Activated T-cell treated with anti-CD3 and anti-CD28 coated beads for 24 hours (primary cell): Measurements from ENCODE around the gene MOB2.

Source experiments
- DNase-seq: peaks from one replicate; pipeline ENCODE4 v3.0.0-alpha.2; 2020; ENCODE audit warnings: low read depth

Gene MOB2

DNA sequence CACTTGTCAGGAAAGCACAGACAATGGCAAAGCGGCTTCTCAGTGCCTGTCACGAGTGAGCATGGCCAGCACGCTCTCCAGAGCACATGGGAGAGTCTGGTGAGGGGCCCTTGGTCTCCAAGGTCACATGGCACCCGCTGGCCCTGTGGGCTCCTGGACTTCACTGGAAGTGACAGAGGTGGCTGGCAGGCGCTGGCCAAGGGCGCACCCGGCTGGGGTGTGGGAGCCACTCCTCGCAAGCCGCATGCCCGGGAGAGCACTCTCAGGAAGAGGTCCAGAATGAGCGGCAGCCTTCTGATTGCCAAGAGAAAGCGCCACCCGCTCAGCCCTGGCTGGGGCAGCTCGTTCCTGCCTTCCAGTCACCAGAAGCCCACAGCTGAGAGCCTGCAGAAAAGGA is 17.1 kb upstream of the MOB2 start:
- DNase-seq: no peak

DNA sequence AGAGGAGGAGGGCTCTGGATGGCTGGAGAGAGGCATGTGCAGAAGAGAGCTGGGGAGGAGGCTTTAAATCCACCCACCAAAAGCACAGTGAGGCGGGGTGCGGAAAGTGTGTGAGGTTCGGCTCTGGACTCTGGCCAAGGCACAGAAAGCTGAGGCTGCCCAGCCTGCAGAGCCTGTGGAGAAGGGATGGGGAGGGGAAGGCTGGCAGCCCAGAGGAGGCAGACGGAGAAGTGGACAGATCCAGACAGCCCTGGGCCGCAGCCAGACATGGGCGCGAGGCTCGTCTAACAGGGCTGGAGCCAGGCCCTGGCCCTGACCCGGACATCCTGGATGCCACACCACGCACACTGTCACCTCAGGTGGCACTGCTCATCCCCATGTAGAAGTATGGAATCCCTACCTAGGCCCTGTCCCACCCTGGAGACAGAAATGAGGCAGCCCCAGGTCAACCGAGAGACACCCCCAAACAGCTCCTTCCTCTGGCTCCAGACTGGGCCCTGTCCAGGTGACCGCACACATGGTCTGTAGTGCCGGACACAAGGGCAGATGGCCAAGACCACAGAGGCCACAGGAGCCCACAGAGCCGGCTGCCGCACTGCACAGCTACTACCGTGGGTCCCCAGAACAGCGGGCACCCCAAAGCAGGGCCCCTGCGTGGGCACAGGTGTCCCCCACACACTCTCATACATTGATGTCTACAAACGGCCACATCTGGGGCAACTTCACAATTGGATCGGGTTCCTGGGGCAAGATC is 16.6 kb upstream of the MOB2 start:
- DNase-seq: no peak

DNA sequence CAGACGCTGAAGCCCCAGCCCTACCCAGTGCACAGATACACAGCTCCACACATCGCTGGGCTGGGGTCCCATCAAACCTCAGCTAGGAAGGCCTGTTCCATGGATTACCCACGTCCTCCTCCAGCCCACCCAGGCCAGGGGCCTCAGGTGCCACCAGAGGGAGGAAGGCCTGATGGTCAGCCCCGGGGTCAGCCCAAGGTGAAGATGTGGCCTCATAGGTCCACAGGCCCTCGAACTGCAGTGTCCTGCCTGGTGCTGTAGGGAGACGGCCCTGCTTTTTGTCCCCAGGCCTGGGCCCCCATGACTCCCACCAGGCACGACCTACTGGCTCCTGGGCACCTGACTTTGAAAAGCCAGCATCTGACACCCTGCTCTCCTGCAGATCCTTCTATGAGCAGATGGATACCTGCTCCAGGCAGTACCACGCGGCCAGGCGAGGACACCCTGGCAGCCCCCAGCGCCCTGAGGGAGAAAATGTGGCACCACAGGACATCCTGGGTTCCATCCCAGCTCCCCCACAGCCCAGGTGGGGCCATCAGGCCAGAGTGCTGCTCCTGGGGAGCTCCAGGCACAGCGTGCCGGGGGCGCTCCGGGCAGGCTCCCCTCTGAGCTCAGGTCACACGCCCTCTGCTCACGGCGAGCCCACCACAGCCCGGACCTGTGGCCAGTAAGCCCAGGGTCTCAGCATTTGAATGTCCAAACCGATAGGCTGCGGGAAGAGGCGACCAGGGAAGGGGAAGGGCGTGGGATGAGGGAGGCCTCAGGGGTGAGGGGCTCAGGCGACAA is 15.8 kb upstream of the MOB2 start:
- no peak for DNase-seq

DNA sequence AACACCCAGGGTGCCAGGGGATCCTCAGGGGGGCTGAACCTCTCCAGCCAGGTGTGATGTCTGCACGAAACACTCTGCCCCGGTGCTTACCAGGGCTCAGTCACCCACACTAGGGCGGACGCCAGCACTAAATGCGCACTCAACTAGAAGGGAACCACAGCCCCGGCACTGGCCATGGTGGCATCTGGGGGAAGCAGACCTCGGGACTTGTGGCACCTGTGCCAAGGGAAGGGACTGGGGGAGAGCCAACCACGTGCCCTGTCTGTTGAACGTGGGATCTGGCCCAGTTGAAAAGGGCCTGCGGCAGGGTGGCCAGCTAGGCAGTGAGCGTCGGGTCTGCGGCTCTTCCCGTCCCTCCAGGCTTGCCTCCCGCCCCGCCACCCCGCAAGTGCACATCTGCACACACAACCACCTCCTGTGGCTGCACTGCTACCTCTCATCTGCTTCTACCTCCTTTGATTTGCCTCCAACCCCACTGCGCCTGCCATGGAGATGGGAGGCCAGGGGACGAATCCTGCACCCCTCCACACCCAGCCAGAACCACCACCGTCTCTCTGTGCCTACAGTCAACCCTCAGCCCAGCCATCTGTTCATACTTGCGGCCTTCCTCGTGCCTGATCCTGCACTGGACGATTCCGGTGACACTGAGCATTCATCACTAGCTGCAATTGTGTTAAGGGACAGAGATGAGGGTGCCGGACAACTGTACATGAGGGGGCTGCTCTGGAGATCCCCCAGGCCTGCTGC is 15.0 kb upstream of the MOB2 start:
- no peak for DNase-seq

DNA sequence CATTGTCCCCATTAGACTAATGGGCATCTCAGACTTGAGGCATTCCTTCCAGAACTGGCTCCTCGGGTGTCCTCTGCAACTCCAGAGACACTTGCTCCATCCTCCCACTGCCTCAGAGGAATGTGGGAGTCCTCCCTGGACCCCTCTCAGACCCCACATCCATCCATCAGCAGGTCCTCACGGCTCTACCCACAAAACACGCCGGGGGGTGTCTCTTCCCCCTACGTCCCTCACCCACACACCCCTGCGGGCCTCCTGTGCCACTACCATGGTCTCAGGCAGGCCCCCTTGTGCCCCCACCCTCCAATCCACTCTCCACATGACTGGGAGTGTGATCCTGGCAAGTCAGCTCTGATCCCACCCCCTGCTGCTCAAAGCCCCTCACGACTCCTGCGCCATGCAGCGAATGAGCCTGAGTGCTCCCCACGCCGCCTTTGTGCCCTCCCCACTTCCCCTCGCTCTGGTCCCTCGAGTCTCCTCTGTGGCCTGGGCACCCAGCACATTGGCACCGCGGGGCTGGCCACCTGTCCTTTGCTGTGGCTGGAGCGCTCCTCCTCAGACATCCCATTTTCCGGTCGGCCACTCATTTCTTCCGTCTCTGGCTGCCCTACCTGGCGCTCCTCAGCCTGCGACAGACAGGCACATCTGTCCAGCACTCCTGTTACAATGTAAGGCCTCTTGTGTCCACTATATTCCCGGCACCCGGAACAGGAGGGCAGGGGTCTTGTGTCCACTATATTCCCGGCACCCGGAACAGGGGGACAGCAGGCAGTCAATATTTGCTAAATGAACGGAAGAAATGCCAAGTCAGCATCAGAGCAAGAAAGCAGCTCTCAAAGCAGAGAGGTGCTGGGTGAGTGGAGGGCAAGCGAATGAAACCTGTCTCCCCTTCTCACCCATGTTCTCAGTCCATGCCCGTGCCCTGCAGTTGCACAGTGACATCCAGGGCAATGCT is 14.2 kb upstream of the MOB2 start:
- no peak for DNase-seq

DNA sequence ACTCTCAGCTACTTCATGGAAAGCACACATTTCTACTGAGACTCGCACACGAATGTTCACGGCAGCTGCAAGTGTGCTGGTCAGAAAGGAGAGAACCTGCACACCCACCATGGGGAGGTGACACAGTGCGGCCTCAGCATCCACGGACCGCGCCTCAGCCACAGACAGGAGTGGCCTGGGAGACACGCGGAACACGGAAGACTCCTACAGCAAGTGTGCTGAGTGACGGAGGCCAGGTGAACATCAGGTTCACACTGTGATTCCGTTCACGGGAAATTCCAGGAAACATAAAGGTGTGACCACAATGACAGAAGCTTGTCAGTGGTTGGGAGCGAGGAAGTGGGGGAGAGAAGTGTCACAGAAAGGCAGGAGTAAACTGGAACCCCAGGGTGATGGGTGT is 13.3 kb upstream of the MOB2 start:
- DNase-seq: no peak

DNA sequence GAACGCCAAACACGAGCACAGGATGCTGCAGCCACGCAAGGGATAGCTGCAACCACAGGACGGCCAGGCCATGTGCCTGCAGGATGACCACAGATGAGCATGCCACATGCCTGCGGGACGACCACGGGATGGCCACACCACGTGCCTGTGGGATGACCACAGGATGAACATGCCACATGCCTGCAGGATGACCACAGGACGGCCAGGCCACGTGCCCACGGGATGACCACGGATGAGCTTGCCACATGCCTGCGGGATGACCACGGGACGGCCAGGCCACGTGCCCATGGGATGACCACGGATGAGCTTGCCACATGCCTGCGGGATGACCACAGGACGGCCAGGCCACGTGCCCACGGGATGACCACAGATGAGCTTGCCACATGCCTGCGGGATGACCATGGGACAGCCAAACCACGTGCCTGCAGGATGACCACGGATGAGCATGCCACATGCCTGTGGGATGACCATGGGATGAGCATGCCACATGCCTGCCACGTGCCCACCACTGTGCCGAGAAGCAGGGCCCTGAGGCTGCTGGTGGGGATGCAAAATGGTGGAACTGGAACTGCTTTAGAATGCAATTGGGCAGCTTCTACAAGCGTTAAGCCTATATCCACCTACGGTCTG is 12.8 kb upstream of the MOB2 start:
- no peak for DNase-seq

DNA sequence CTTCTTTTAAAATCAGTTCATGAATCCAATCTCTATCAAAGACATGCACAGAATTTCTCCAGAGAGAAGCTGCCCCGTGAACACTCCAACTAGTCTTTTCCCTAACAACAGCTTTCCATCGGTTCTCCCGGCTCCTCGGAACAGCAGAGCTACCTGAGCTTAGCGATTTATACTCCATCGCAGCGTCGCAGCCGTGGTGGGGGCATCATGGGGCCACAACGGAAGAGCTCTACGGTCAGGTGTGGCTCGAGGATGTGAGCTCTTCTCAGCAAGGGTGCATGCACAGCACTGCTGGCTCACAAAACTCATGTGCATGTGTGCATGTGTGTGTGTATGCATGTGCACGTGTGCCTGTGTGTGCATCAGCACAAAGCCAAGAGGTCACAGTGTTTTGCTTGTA is 11.7 kb upstream of the MOB2 start:
- DNase-seq: no peak

DNA sequence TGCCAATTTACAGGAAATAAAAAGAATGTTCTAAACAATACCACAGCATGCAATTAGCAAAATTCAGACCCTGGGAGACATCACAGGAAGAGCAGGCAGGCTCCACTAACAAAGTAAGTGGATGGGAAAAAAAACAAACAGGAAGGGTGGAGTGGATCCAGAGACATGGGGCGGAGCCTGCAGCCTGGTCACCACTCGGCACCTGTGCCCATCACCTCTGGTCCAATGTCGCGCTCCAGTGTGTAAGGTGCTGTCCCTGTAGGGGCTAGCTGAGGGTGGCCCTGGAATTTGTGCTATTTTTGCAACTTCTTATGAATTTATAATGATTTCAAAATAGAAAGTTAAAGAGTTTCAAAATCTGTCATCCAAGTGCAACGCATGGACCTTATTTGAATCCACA is 11.0 kb upstream of the MOB2 start:
- no peak for DNase-seq

DNA sequence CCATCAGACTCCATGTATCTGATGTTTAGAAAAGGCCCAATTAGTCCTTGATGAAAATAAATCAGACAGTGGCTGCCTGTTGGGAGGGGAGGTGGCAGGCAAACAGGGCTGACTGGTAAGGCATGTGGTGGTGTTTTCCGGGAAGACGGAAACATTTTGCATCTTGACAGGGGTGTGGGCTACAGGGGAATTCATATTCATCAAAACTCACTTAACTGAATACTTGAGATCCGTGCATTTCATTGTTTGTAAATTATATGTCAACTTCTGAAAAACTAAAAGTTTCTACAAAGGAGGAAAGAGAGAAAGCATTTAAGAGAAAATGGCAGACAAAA is 10.1 kb upstream of the MOB2 start:
- DNase-seq: no peak

DNA sequence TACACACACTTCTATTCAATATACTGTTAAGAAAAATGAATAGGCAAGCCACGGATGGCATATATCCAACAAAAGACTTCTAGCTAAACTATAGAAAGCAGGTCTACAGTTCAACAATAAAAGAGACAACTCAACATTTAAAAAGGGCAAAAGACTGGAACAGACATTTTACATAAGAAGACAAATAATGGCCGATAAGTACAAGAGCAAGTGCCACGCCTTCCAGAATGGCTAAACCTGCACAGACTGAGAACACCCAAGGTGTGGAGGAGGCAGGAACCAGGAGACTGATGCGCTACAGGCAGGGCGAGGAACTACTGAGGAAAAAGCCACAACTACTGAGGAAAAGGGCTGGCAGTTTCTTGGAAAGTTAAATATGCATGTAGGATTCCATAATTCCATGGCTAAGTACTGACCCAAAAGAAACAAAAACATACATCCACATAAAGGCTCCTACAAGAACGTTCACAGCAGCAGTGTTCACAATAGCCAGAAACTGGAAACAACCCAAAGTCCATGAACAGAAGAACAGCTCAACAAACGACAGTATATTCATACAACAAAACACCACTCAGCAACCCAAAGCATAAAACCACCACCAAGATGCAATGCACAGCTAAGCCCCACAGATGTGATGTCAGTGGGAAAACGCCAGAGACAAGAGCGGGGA is 9.6 kb upstream of the MOB2 start:
- no peak for DNase-seq

DNA sequence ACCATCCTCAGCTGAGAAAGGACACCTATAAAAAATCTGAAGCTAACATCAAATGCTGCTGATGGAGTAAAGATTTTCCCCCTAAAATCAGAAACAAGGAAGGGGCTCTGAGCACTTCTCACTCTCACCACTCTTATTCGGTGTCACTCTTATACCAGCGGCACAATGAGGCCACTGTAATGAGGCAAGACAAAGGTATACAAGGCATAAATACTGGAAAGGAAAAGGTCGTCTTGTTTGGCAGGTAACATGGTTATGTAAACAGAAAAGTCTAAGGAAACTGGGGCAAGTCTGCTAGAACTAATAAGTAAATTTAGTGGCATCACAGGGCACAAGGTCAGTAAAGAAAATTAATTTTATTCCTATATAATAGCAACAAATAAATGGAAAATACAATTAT is 8.1 kb upstream of the MOB2 start:
- no peak for DNase-seq

DNA sequence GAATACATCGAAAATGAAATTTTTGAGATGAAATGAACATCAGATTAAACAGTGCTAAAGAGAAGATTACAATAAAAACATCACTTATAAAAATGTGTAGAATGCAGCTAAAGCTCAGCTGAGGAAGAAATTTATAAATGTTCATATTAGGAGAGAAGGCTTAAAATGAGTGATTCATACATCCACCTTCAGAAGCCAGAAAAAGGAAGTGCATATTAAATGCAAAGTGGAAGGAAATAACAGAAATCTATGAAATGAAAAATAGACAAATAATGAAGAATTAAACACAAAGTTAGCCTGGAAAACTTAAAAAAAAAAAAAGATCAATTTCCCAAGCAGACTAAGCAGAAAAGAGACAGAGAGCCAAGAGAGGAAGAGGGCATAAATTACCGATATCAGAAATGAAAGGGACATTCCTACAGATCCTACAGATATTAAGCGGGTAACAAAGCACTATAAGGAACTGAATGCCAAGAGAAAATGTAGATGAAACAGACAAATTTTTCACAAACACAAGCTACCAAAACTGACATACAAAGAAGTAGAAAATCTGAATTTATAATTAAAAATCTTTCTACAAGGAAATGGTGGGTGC is 7.2 kb upstream of the MOB2 start:
- no peak for DNase-seq

DNA sequence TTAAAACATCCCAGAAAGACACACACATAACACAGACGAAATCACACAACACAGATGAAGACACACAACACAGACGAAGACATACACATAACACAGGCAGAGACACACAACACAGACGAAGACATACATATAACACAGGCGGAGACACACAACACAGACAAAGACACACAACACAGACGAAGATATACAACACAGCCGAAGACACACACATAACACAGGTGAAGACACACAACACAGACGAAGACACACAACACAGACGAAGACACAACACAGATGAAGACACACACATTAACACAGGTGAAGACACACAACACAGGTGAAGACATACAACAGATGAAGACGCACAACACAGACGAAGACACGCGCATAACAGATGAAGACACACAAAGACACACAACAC is 4.8 kb upstream of the MOB2 start:
- DNase-seq: no peak

DNA sequence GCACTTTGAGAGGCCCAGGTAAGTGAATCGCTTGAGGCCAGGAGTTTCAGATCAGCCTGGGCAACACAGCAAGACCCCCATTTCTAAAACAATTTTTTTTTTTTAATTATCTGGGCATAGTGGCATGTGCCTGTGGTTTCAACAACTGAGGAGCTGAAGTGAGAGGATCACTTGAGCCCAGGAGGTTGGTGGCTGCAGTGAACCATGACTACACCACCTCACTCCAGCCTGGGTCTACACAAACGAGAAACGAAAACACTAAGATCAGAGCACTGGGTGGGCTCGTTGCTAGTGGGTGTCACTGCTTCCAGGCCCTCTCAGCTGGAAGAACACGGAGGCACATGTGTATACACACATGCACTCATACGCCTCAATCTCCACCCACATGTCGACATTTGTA is 4.1 kb upstream of the MOB2 start:
- DNase-seq: no peak

DNA sequence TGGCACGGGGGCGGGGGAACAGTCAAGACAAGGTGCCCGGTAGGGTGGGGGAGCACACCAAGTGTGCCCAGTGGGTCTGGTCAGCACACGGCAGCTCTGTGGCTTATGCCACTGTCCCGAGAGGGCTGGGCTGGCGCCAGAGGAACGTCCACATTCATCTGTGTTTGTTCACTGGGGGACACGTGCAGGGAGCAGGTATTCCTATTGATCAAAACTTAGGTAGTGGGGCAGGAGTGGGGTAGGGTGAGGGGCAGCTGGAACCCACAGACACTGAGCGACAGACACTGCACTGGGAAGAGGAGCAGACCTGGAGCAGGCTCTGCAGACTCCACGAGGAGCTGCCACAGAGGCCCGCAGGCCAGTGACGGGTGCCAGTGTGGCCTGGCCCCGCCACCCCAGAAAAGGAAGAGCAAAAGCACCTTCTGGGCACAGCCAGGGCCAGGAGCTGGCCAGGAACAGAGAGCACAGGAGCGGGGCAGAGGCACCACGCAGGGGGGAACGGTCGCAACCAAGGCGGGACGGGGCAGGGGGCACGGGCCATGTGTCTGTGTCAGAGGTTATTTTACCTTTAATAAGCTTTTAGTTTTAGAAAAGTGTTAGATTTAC is 2.1 kb upstream of the MOB2 start:
- DNase-seq: no peak

DNA sequence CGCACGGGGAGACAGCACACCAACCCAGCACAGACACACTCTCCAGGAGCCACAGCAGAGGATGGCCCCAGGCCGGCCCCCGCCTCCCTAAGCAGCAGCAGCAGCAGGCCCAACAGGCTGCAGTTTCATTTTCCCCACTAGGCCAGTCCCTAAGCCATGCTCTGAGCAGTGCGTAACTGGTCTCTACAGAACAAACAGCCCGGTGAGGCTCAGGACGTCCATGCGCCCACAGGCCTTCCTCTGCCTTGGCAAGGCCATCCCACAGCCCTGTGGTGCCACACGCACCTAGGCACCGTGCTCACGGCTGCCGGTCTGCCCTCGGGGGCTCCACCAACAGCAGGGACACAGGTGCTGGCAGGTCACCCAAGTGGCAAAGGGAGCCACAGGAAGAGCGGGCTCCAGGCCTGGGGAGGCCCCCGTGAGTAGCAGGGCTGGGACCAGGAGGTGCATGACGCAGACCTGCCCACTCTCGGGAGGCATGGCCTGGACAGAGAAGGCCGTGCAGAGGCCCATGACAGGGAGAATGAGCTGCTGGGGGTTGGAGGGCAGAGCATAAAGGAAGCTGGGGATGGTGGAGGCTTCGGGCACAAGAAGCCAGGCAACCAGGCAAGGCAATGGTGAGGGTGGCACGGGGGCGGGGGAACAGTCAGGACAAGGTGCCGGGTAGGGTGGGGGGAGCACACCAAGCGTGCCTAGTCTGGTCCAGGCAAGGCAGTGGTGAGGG is 1.4 kb upstream of the MOB2 start:
- DNase-seq: no peak

DNA sequence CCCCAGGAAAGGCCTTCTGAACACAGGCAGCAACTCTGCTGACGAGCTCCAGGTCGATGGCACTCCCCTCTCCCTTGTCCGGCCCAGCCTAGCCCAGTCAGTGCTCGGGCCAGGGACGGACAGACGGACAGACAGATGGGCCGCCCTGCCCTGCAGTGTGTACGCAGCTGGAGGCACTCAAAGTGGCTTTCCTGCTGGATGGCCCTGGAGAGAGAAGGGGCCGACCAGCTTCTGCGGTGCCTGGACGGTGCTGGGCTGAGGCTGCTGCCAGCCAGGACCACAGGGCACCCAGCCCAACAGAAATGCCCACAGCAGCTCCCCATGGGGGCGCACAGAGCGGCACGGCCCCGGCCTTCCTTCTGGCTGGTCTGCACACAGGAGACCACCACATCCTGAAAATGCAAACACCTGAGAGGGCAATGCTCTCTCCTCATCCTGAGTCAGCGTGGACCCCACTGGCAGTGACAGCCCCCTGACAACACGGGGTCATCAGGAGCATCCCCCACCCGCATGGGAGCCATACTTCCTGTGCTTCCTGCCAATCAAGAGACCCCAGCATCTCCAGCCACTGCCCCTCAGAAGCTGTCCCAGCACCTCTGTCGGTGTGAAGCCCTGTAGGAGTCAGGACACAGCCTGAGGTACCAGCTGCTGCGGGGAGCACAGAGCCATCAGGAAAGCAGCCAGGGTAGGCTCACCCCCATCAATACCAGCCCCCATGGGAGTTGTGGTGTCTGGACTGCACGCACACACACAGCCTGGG is 692 bp upstream of the MOB2 start:
- DNase-seq: no peak

DNA sequence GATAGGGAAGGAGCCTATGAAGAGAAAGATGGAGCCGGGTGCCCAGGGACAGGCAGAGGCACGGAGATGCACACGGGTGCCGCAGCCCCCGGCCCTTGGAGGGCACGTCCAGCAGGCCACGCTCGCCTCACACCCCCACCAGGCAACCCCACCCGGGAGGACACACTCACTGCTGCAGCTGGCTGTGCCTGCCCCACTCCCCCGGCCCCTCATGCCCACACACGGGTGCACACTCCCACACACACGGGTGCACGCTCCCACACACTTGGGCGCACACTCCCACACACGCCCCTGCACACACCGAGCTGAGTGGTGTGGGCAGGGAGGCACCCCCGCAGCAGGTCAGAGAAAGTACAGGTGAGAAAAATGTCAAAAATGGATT is 1.1 kb downstream of the MOB2 start:
- DNase-seq: no peak
